Measurements from ENCODE around the gene KRT33B.

- no peak for TF ChIP-seq CTCF (IDR thresholded peaks at IDR 0.05; ENCODE audit: low read depth, low read length)
- TF ChIP-seq EZH2phosphoT487 (IDR thresholded peaks at IDR 0.05; ENCODE audit: low read depth), result no peak
Observed at GRCh38 chr17:41338961-41339485, 30.6 kb downstream of the KRT33B start.
